ENCODE data around the gene SSUH2. TPM values are rescaled to one million over a fixed set of nuclear protein-coding genes. Genes with fewer than 3 reads are reported as not detected.

SSUH2 gene
- total RNA-seq, 1 donor from 2014 or later, result not detected

GRCh38 chr3:8667463-8668091, 23.0 kb upstream of the SSUH2 start:
- Histone ChIP-seq H3K9me3 (no peaks in the 10 kb centered on the region), H3K4me1 (no peaks in the 10 kb centered on the region), H3K27ac (no peak overlapping the region), H3K27me3 (no peaks in the 10 kb centered on the region), H3K36me3 (no peaks in the 10 kb centered on the region), H3K4me3 (no peak overlapping the region)
- intact Hi-C loops (cut with DNase I), result no loop called here
- TF ChIP-seq CTCF (IDR thresholded peaks at IDR 0.05), result no peak
- ATAC-seq (no peak), DNase-seq (no peak)

- Histone ChIP-seq H3K4me3 (no peak overlapping the region), H3K9me3 (no peaks in the 10 kb centered on the region), H3K27ac (no peak overlapping the region), H3K4me1 (no peaks in the 10 kb centered on the region), H3K27me3 (no peaks in the 10 kb centered on the region), H3K36me3 (no peaks in the 10 kb centered on the region)
- no peak for DNase-seq
- intact Hi-C loops (cut with DNase I), result no loop called here
- no peak for TF ChIP-seq CTCF (IDR thresholded peaks at IDR 0.05)
- ATAC-seq, result no peak
Measured at GRCh38 chr3:8665407-8665896, 20.9 kb upstream of the SSUH2 start.

GRCh38 chr3:8663177-8664061, 18.8 kb upstream of the SSUH2 start:
- peak; percentile 64 for TF ChIP-seq CTCF (IDR thresholded peaks at IDR 0.05)
- Histone ChIP-seq H3K9me3 (no peaks in the 10 kb centered on the region), H3K27ac (no peak overlapping the region), H3K4me1 (no peaks in the 10 kb centered on the region), H3K4me3 (no peak overlapping the region), H3K27me3 (no peaks in the 10 kb centered on the region), H3K36me3 (no peaks in the 10 kb centered on the region)
- DNase-seq, result no peak
- peak; percentile 77 for ATAC-seq
- intact Hi-C loops (cut with DNase I), result no loop called here

- no peaks in the 10 kb centered on the region for H3K36me3 ChIP-seq
- peaks cover 4% of the 10 kb centered on the region for H3K4me1 ChIP-seq
- TF ChIP-seq CTCF (IDR thresholded peaks at IDR 0.05), result no peak
- no peak overlapping the region for H3K27ac ChIP-seq
- H3K27me3 ChIP-seq, result no peaks in the 10 kb centered on the region
- intact Hi-C loops (cut with DNase I), result no loop called here
- no peaks in the 10 kb centered on the region for H3K9me3 ChIP-seq
- ATAC-seq (no peak), DNase-seq (no peak)
- H3K4me3 ChIP-seq, result no peak overlapping the region
Measured at GRCh38 chr3:8662594-8662993, 18.0 kb upstream of the SSUH2 start.

GRCh38 chr3:8660175-8661118, 15.8 kb upstream of the SSUH2 start:
- H3K27ac ChIP-seq, result no peak overlapping the region
- no peak for TF ChIP-seq CTCF (IDR thresholded peaks at IDR 0.05)
- no peak for ATAC-seq
- H3K9me3 ChIP-seq, result no peaks in the 10 kb centered on the region
- H3K4me3 ChIP-seq, result no peak overlapping the region
- no peaks in the 10 kb centered on the region for H3K36me3 ChIP-seq
- intact Hi-C loops (cut with DNase I), result no loop called here
- DNase-seq, result no peak
- H3K27me3 ChIP-seq, result no peaks in the 10 kb centered on the region
- H3K4me1 ChIP-seq, result peaks cover 4% of the 10 kb centered on the region
